Mucosa of descending colon (tissue), 3 donors: ENCODE data around the gene POTEB2. TPM values are rescaled to one million over a fixed set of nuclear protein-coding genes. Genes with fewer than 3 reads are reported as not detected.
"Not testable (repeated sequence)": the region's sequence is repeated elsewhere in the genome, so short reads cannot be mapped to it uniquely, and the experiment has no call there.

ENCODE experiments used
- ATAC-seq: fragments of 200-7000 bp; cut with Tn5 transposase; one replicate; pipeline ENCODE4 v1.9.1; 2020; ENCODE audit warnings: mild to moderate bottlenecking, moderate library complexity
- DNase-seq, 3 donors: peaks; one replicate each; pipeline ENCODE4 v3.0.0-alpha.2; 2020
- H3K36me3 ChIP-seq: fragments of 200-600 bp; one replicate; pipeline ENCODE4 v1.8.0; 2021; ENCODE audit warnings: low read depth, mild to moderate bottlenecking
- H3K4me1 ChIP-seq: fragments of 200-600 bp; one replicate; pipeline ENCODE4 v1.8.0; 2021; ENCODE audit warnings: low read depth, mild to moderate bottlenecking
- H3K4me3 ChIP-seq: fragments of 200-600 bp; one replicate; pipeline ENCODE4 v1.8.0; 2021; ENCODE audit warnings: mild to moderate bottlenecking
- H3K9me3 ChIP-seq: fragments of 200-600 bp; one replicate; pipeline ENCODE4 v1.8.0; 2021; ENCODE audit warnings: mild to moderate bottlenecking
- intact Hi-C, 2 donors: fragments of 100-400 bp; cut with DNase I in 1 of 2; cut with micrococcal nuclease in 1 of 2; formaldehyde crosslinking; loops; one replicate each; pipeline versions ENCODE4 v1.11.0 to v1.11.1; 2022; cut with DNase I, micrococcal nuclease
- long read RNA-seq, 2 donors: library from polyadenylated mRNA; unstranded; transcript quantifications; one replicate each; pipeline ENCODE4 v2.0.0, GENCODE V29; 2019 to 2021
- microRNA-seq: library from miRNA; unstranded; fragments of <30 nt; microRNA quantifications from one replicate; pipeline ENCODE4, GENCODE V29; 2019
- total RNA-seq, 3 donors: library from RNA; stranded (reverse); fragmentation: NEBNext Ultra II Directional in 2 of 3; extraction: Animal tissue kit (Norgen Biotek cat#: 25700) in 2 of 3; gene quantifications; one replicate each; pipeline versions ENCODE4 v1.2.1 to v1.2.4, GENCODE V29; 2021 to 2023
- donor health status: DM: no; HTN: no; CAD: no; lungs with moderate emphysema.
- donor health status: DM: no; HTN: no; CAD: no.
- donor health status: DM: no; HTN: yes; CAD: no.

Gene POTEB2
- not detected for total RNA-seq
- long read RNA-seq, donor 1: 0 reads
- long read RNA-seq, donor 2: 0 reads

DNA sequence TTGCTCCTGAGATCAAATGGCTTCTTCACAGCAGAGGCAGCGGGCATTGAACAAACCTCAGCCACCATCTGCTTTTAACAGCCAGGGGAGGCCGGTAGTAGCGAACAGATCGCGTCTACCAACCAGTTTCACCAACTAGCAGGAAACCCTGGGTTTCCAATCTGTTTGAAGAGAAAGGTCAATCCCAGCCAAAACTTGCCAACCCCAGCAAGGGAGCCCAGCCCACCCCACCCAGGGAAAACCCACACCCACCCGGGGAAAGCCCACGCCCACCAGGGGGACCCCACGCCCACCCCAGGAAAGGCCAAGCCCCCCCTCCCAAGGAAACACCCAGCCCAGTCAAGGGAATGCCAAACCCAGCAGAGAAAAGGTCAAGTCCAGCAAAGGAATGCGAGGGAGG is at the start of gene POTEB2:
Gene POTEB2, minus strand, starts transcription at position 101 of the 400 bp plus-strand sequence. Its CDS starts 33 bp downstream, at position 68.
- H3K4me1 ChIP-seq, H3K9me3 ChIP-seq, ATAC-seq, DNase-seq, intact Hi-C loops, H3K4me3 ChIP-seq, H3K36me3 ChIP-seq: not testable (repeated sequence)

DNA sequence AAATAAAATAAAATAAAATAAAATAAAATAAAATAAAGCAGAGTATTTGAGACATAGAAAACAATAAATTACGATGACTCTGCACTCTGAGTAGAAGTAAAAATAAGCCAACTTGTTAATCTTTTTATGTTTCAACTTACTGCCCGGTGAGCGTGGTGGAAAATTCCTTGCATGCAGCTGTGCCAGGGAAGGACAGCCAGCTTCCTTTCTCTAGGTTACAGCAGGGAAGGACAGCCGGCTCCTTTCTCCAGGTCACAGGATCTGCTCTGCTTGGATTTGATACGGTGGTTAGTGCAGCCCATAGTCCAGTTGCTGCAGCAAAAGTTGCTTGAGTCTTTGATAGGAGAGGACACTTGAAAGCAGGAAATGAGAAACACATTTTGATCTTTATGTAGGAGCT is 13.8 kb upstream of the POTEB2 start:
- intact Hi-C loops, H3K9me3 ChIP-seq, ATAC-seq, H3K36me3 ChIP-seq, H3K4me1 ChIP-seq, DNase-seq, H3K4me3 ChIP-seq: not testable (repeated sequence)

DNA sequence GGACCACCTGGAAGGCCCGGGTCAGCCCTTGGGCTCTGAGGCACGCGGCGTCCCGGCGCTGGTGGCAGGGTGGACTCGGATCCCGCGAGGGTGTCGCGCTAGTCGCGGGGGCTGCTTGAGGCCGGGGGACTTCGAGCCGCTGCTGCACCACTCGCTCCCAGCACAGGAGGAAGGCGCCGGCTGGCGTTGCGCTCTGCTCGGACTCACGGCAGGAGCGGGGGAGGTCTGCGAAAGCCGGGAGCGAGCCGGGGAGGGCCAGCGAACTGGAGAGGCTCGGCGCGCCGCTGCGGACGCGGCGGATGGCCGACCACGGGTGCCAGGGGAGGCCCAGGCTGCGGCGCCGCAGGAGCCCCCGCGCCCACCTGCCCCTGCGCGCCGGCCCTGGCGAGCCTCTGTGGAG is 12.3 kb upstream of the POTEB2 start:
- H3K4me1 ChIP-seq, ATAC-seq, DNase-seq, H3K9me3 ChIP-seq, H3K4me3 ChIP-seq, intact Hi-C loops, H3K36me3 ChIP-seq: not testable (repeated sequence)

DNA sequence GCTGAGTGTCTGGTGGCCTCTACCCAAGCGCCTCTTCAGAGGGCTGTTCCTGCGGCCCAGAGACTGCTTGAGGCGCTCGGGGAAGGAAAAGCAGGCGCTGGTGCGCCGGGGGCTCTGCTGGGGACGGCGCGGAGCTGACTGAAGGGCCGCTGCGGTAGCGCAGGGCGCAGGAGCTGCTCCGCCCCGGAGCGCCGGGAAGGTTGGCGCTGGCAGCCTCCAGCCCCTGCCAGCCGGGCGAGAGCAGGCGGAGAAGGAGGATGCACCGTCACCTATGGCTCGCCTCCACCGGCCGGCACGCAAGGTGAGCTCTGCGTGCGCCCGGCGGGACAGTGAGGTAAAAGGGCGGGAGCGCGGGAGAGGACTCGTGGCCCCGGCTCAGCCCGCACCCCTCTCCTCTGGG is 11.7 kb upstream of the POTEB2 start:
- H3K4me1 ChIP-seq, intact Hi-C loops, H3K4me3 ChIP-seq, H3K36me3 ChIP-seq, DNase-seq, H3K9me3 ChIP-seq, ATAC-seq: not testable (repeated sequence)

Small RNAs within 50 kb of the gene (microRNA-seq; reads per million reads assigned to microRNA genes)
- gene MIR3118-2: not detected
